ENCODE results near the gene CCDC107.

The CCDC107 gene

DNA sequence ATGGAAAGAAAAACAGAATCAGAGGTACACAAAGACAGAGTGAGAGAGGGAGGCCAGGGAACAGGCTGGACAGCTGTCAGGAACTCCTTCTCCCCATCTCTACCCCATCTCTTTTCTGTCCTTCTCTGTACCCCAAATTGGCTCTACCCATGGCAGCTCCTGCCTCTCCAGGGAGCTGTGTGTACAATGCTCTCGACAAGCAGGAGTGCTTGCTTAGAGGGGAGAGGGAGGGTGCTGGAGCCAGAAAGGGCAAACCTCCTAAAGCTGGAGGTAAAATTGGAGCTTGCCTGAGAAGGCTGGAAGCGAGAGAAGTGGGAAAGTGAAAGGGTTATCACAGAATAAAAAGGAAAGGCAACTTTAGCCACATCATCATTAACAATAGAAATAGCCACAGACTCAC is 25.2 kb downstream of the CCDC107 start:
- DNase-seq (ENCODE audit: low read depth, low spot score), result no peak

DNA sequence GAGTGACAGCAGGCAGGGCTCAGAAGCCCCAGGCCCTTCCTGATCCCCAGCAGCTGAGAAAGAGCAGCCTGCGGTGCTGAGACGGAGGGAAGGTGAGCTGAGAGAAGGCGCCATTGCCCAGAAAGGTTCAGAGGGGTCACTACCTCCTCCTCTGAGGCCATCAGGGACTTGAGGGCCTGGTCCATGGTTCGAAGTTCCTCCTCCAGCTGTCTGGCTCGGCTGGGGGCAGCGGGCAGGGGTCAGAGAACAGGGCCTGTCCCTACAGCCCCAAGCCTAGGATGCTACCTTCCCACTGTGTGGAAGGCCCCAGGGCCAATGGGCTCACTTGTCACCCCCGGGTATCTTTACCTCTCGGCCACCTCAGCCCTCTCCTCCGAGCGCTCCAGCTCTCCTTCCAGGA is 26.8 kb downstream of the CCDC107 start:
- DNase-seq (ENCODE audit: low read depth, low spot score), result no peak

GRCh38 chr9:35685506-35685905 is 27.4 kb downstream of the CCDC107 start:
- DNase-seq (ENCODE audit: low read depth, low spot score), result no peak

- DNase-seq (ENCODE audit: low read depth, low spot score), result no peak
Measured at GRCh38 chr9:35686222-35687203, 28.4 kb downstream of the CCDC107 start.

DNA sequence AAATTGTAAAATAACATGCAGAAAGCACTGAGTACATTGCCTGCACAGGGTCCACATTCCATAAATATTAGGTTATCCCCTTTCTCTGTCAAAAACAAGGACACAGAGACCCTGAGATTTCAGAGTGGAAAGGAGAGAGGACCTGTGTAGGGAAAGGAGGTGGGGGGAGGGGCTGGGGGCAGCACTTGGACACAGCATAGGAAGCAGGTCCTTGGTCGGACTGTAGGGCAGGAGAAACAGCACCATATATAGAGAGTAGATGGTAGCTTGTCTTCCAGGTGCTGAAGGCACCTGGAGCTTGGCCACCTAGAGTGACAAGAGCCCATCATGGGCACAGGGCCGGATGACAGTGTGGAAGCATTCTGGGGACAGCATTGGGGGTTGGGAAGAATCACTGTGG is 29.2 kb downstream of the CCDC107 start:
- DNase-seq (ENCODE audit: low read depth, low spot score), result no peak

GRCh38 chr9:35687972-35688557 is 30.0 kb downstream of the CCDC107 start:
- no peak for DNase-seq (ENCODE audit: low read depth, low spot score)

GRCh38 chr9:35688558-35689541 is 30.8 kb downstream of the CCDC107 start:
- no peak for DNase-seq (ENCODE audit: low read depth, low spot score)

DNA sequence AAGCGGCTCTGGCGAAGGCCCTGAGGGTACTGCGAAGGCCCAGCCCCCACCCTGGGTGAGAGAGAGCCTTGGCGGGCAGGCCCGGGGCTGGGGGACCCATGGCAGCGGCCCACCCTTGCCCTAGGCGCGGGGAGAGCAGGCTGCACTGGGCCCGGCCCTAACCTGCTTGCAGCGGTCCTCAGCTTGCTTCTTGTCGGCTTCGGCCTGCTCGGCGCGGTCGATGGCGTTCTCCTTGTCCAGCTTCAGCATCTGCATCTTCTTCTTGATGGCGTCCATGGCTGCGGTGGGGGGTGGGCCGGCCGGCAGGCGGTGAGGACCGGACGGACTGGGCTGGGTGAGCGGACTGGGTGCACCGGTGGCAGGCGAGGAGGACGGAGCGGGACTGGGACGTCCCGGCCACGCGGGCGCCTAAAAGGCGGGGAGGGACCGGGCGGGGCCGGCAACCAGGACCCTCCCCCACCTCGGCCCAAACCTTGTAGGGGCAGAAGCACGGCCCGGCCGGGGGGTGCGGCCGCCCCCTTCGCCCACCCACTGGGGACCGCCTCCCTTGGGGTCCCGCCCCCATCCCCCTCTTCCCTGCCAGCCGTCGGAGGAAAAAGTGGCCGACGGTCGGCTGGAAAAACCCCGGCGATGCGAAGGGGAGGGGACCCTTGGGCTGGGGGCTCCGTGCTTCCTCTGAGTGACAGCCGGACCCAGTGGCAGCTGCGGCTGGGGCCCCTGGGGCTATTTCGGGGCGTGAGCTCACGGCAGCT is 31.6 kb downstream of the CCDC107 start, which contains the start of gene TPM2:
TSS of gene TPM2 (minus strand) at position 384 of the 752 bp plus-strand sequence. CDS start at position 276, 108 bp downstream.
- no peak for DNase-seq (ENCODE audit: low read depth, low spot score)

DNA sequence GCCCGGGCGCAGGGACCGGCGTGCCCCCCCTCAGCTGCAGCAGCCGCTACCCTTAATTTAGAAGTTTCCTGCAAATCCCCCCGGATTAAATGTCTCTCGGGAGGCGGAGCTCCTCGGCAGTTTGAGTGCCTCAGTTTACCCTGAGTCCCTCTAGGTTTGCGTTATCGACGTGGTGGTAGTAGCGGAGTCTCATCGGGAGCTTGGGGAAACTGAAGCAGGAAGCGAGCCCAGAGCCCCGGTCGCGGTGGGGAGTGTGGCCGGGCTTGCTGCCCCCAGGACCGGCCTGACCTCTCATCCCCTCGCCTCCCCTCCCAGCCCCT is 32.2 kb downstream of the CCDC107 start:
- no peak for DNase-seq (ENCODE audit: low read depth, low spot score)

GRCh38 chr9:35690614-35691333 is 32.7 kb downstream of the CCDC107 start:
- no peak for DNase-seq (ENCODE audit: low read depth, low spot score)

DNA sequence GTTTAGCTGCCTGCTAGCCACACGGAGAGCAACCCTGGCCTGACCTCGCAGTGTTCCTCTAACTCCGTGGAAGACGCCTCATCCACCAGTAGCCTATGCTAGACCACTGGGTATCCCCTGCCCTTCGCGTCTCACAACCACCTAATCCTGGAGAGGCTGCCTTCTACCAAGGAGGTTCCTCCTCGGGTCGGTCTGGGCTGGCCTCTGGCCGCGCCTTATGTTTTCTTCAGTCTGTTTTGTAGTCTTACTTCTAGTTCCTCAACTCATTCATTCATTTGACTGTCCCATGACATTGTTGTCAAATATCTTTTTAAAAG is 33.2 kb downstream of the CCDC107 start:
- DNase-seq (ENCODE audit: low read depth, low spot score), result no peak

GRCh38 chr9:35691757-35692301 is 33.7 kb downstream of the CCDC107 start:
- DNase-seq (ENCODE audit: low read depth, low spot score), result no peak

GRCh38 chr9:35695943-35696401 is 37.9 kb downstream of the CCDC107 start:
- no peak for DNase-seq (ENCODE audit: low read depth, low spot score)

- DNase-seq (ENCODE audit: low read depth, low spot score), result no peak
Measured at GRCh38 chr9:35696520-35697215, 38.6 kb downstream of the CCDC107 start.

GRCh38 chr9:35697486-35697885 is 39.4 kb downstream of the CCDC107 start:
- no peak for DNase-seq (ENCODE audit: low read depth, low spot score)

DNA sequence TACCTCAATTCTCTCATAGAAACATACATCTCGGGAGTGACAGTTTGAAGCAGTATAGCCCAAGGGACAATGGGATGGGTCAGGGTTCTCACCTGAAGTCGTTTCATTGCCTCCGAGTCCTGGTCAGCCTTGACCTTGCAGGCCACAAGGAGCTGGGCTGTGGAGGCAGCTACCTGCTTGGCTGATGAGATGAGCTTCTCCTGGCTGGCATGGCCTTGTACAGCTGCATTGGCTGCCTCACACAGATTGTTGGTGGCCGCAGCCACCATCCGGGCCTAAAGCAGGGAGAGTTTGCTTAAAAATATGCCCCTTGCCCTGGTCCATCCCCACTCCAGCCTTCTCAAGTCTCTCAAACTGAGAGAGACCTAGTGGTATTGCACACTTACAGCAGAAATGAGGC is 40.1 kb downstream of the CCDC107 start:
- no peak for DNase-seq (ENCODE audit: low read depth, low spot score)

DNA sequence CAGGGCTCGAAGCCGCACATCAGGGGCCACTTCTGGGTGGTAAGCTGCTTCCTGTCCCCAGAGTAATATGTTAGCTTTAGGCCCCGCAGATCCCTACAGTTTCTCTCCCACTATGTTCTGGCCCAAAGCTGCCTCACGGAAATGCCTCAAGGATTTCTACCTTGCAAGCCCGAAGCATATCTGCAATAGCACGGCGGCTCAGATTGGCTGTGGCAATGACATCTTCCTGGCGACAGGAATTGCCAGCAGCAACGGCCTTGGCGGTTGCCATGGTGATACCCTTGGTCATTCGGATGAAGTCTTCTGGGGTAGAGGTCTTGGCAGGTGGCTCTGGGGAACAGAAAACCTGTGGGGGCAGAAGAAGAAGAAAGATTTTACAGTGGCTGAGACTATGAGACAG is 41.9 kb downstream of the CCDC107 start:
- no peak for DNase-seq (ENCODE audit: low read depth, low spot score)

- DNase-seq (ENCODE audit: low read depth, low spot score), result no peak
Measured at GRCh38 chr9:35700942-35701341, 42.9 kb downstream of the CCDC107 start.

DNA sequence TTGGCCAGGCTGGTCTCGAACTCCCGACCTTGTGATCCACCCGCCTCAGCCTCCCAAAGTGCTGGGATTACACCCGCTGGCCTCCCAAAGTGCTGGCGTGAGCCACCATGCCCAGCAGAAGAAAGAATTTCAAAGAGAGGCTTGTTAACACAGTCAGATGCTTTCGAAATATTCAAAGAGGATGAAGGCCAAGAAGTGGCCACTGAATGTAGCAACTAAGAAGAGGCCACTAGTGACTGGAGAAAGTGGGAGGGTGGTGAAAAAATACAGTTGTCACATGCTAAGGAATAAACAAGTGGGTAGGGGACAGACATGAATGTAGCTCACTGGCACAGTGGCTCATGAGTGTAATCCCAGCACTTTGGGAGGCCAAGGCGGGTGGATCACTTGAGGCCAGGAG is 44.6 kb downstream of the CCDC107 start:
- DNase-seq (ENCODE audit: low read depth, low spot score), result no peak

Data from iPS DF 19.7 (cell line).